BLaER1 treated with 17β-estradiol and CSF1 and Interleukin-3, amounts not matched to agents 10 nM and 100 nM (cell line): ENCODE measurements around the gene SLC38A1.
"Not testable (repeated sequence)": the region's sequence is repeated elsewhere in the genome, so short reads cannot be mapped to it uniquely, and the experiment has no call there.

Experiments used
- H3K27ac ChIP-seq, 11 experiments: shearing (Covaris generic); formaldehyde crosslinking; 2 replicates each; pipeline ENCODE4 v1.8.1; 2022
- H3K27me3 ChIP-seq, 11 experiments: shearing (Covaris generic); formaldehyde crosslinking; 2 replicates each; pipeline ENCODE4 v1.8.1; 2022
- H3K36me3 ChIP-seq, 11 experiments: shearing (Covaris generic); formaldehyde crosslinking; 2 replicates each; pipeline ENCODE4 v1.8.1; 2022
- H3K4me1 ChIP-seq, 10 experiments: shearing (Covaris generic); formaldehyde crosslinking; 2 replicates each; pipeline ENCODE4 v1.8.1; 2022
- H3K4me2 ChIP-seq, 11 experiments: shearing (Covaris generic); formaldehyde crosslinking; 2 replicates each; pipeline ENCODE4 v1.8.1; 2022
- H3K4me3 ChIP-seq, 10 experiments: shearing (Covaris generic); formaldehyde crosslinking; 2 replicates each; pipeline ENCODE4 v1.8.1; 2022
- H3K9ac ChIP-seq, 11 experiments: shearing (Covaris generic); formaldehyde crosslinking; 2 replicates each; pipeline ENCODE4 v1.8.1; 2022
- H3K9me3 ChIP-seq, 11 experiments: shearing (Covaris generic); formaldehyde crosslinking; replicated peaks in 1 of 11; 2 replicates each; pipeline ENCODE4 v1.8.1; 2022
- H4K20me1 ChIP-seq, 11 experiments: shearing (Covaris generic); formaldehyde crosslinking; 2 replicates each; pipeline ENCODE4 v1.8.1; 2022
- Cebpa-rat ChIP-seq, 11 experiments: shearing (Covaris generic); IDR thresholded peaks; 2 replicates each; pipeline ENCODE4 v1.8.1; 2022

The SLC38A1 gene

DNA sequence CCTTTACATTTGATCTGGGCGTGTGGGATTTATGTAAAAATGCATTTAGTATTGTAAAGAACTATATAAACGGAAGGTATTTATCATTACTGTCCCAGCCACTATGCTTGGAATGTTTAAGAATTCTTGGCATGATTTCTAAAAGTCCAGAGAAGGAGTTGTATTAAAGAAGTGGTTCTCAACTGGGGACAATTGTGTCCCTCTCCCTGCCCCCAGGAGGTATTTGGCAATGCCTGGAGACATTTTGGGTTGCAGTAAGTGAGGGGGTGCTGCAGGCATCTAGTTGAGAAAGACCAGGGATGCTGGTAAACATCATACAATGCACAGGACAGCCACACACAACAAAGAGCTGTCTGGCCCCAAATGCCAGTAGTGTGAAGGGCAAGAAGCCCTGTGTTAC lies 7.2 kb downstream of the SLC38A1 start:
- no peak overlapping the region for H3K27ac ChIP-seq
- H3K4me2 ChIP-seq: peak overlapping the region in 1 of 11 experiments; percentile 5; a peak in 2 of 22 replicates
- H3K9me3 ChIP-seq: peaks cover 9 to 65% (median 54%) of the 10 kb centered on the region in 11 experiments; a peak in 20 of 22 replicates
- no peaks in the 10 kb centered on the region for H3K27me3 ChIP-seq
- no peak for TF ChIP-seq Cebpa-rat (IDR thresholded peaks at IDR 0.05)
- H3K4me1 ChIP-seq: peaks cover 14 to 35% (median 27%) of the 10 kb centered on the region in 10 experiments
- peaks cover 0 to 92% (median 67%) of the 10 kb centered on the region in 11 experiments; a peak in 20 of 22 replicates for H3K36me3 ChIP-seq
- H3K9ac ChIP-seq: no peak overlapping the region
- no peak overlapping the region for H3K4me3 ChIP-seq
- peaks cover 0 to 100% (median 97%) of the 10 kb centered on the region in 11 experiments; a peak in 19 of 22 replicates for H4K20me1 ChIP-seq

DNA sequence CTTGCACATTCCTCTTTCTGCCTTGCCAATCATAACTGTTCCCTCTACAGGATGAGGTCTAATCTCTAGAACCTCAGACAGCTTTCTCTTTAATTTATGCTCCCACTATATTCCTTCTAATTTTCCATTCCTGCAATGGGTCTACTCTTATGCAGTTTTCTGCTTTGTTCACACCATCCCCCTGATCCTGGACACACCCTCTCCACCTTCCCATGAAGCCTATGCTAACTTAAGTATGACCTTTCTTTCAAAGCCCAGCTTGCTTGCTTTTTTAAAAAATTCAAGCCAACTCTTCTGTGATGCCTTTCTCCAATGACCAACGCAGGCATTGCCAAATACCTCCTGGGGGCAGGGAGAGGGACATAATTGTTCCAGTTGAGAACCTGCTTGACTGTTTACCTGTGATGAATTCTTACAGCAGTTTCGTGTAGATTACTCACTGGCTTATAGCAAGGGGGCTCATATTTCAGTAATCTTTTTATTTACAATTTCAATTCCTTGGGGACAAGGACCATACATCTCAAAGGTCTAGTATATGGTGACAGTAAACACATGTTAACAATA lies 7.8 kb downstream of the SLC38A1 start:
- no peak overlapping the region for H3K27ac ChIP-seq
- no peak overlapping the region for H3K4me3 ChIP-seq
- no peak for TF ChIP-seq Cebpa-rat (IDR thresholded peaks at IDR 0.05)
- H3K4me1 ChIP-seq: peaks cover 7 to 32% (median 24%) of the 10 kb centered on the region in 10 experiments; a peak in 19 of 20 replicates
- no peaks in the 10 kb centered on the region for H3K27me3 ChIP-seq
- H3K9ac ChIP-seq: no peak overlapping the region
- peaks cover 0 to 98% (median 72%) of the 10 kb centered on the region in 11 experiments; a peak in 20 of 22 replicates for H3K36me3 ChIP-seq
- H3K4me2 ChIP-seq: no peak overlapping the region
- peaks cover 9 to 71% (median 58%) of the 10 kb centered on the region in 11 experiments; a peak in 20 of 22 replicates for H3K9me3 ChIP-seq
- H4K20me1 ChIP-seq: peaks cover 0 to 100% (median 96%) of the 10 kb centered on the region in 11 experiments; a peak in 19 of 22 replicates

DNA sequence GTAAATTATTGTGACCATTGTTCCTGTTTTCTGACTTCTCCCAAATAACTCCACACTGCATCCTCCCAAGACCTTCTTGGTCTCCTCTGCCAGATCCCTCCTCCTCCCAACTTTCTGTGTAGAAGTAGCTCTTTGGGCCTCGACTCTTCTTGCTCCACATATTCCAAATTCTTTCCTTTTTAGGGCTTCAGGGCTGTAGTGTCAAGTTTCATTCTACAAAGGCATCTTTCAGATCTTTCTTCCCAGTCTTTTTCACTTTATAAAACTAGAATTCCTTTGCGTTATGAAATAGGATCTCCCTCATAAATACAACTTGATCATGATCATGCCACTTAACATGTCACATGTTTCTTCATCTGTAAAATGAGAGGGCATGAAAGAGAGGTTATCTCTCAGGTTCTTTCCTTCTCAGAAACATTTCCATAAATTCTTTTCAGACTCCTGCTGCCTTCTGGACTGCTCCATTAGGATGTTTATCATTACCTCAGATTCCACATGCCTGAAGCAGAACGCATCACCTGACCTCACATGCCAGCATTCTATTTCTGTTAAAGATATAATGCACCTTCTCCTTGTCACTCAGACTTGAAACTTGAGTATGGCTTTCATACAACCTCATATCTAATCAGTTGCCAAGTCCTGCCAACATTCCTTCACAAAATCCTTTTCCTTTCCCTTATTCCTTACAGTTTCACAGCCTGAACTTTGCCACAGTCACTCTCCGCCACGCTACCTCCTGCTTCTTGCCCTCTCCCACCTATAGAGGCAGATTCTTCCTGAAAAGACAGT lies 8.5 kb downstream of the SLC38A1 start:
- no peak overlapping the region for H3K4me3 ChIP-seq
- H3K4me1 ChIP-seq: peaks cover under 1 to 25% (median 17%) of the 10 kb centered on the region in 10 experiments; a peak in 17 of 20 replicates
- H3K9me3 ChIP-seq: peaks cover 9 to 78% (median 65%) of the 10 kb centered on the region in 11 experiments; a peak in 20 of 22 replicates
- no peaks in the 10 kb centered on the region for H3K27me3 ChIP-seq
- no peak for TF ChIP-seq Cebpa-rat (IDR thresholded peaks at IDR 0.05)
- peaks cover 0 to 100% (median 79%) of the 10 kb centered on the region in 11 experiments; a peak in 20 of 22 replicates for H3K36me3 ChIP-seq
- H3K9ac ChIP-seq: no peak overlapping the region
- peaks cover 0 to 100% (median 96%) of the 10 kb centered on the region in 11 experiments; a peak in 19 of 22 replicates for H4K20me1 ChIP-seq
- no peak overlapping the region for H3K4me2 ChIP-seq
- no peak overlapping the region for H3K27ac ChIP-seq

DNA sequence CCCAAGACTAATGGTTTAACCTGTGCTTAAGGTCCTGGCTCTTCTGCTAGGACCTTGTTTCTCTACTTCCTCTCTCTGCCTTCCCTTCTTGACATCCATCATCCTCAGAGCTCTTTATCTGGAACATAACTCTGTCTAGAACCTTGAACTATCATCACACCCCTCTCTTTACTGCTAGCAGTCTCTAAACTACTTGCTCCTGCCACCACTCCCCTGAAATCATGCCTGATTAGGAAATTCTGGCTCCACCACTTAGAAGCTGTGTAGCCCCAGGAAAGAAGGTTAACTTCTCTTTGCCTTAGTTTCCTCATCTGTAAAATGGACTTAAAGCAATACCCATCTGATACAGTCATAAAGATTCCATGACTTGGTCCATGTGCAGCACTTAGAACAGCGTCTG lies 9.1 kb downstream of the SLC38A1 start:
- peaks cover 0 to 100% (median 84%) of the 10 kb centered on the region in 11 experiments; a peak in 20 of 22 replicates for H3K36me3 ChIP-seq
- no peak overlapping the region for H3K4me3 ChIP-seq
- H3K27ac ChIP-seq: no peak overlapping the region
- peaks cover 0 to 19% (median 11%) of the 10 kb centered on the region in 10 experiments; a peak in 15 of 20 replicates for H3K4me1 ChIP-seq
- H3K9me3 ChIP-seq: peaks cover 9 to 84% (median 71%) of the 10 kb centered on the region in 11 experiments; a peak in 20 of 22 replicates
- H3K4me2 ChIP-seq: no peak overlapping the region
- no peaks in the 10 kb centered on the region for H3K27me3 ChIP-seq
- TF ChIP-seq Cebpa-rat (IDR thresholded peaks at IDR 0.05): no peak
- H4K20me1 ChIP-seq: peaks cover 0 to 100% (median 95%) of the 10 kb centered on the region in 11 experiments; a peak in 18 of 22 replicates
- H3K9ac ChIP-seq: no peak overlapping the region

DNA sequence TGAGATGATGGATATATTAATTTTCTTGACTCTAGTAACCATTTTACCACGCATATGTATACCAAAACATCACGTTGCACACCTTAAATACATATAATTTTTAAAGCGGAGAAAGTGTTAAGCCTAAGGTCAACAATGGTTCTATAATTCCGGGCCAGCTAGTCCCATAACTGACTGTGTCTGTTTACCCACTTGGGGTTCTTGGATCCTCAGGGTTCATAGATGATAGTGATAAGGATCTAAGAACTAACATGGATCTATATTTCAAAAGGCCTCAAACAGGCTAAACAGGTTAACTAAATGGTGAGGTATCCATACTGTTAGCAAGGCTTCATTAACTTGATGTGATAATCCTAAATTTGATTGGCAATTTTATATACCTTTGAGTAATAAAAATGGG lies 9.8 kb downstream of the SLC38A1 start:
- H3K27me3 ChIP-seq: no peaks in the 10 kb centered on the region
- H3K4me1 ChIP-seq: peaks cover 0 to 13% (median 6%) of the 10 kb centered on the region in 10 experiments; a peak in 12 of 20 replicates
- no peak overlapping the region for H3K27ac ChIP-seq
- H3K4me3 ChIP-seq: no peak overlapping the region
- H3K9ac ChIP-seq: no peak overlapping the region
- peaks cover 12 to 91% (median 77%) of the 10 kb centered on the region in 11 experiments; a peak in 21 of 22 replicates for H3K9me3 ChIP-seq
- H3K4me2 ChIP-seq: no peak overlapping the region
- TF ChIP-seq Cebpa-rat (IDR thresholded peaks at IDR 0.05): no peak
- H3K36me3 ChIP-seq: peaks cover 6 to 100% (median 87%) of the 10 kb centered on the region in 11 experiments; a peak in 21 of 22 replicates
- H4K20me1 ChIP-seq: peaks cover 0 to 100% (median 95%) of the 10 kb centered on the region in 11 experiments; a peak in 17 of 22 replicates

DNA sequence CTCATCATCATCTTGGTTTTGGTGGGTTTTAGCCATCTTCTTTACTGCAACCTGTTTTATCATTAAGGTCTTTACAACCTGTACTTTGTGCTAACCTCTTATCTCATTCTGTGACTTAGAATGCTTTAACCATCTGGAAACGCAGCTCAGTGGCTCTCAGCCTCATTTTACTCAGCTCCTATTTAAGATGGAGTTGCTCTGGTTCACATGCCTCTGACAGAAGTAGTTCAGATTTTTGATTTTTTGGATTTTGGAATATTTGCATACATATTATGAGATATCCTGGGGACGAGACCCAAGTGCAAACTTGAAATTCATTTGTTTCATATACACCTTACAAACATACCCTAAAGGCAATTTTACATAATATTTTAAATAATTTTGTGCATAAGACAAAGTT lies 10.7 kb downstream of the SLC38A1 start:
- H3K4me1 ChIP-seq: peaks cover 0 to 4% (median 0%) of the 10 kb centered on the region in 10 experiments; a peak in 3 of 20 replicates
- no peaks in the 10 kb centered on the region for H3K27me3 ChIP-seq
- H4K20me1 ChIP-seq: peaks cover 0 to 100% (median 86%) of the 10 kb centered on the region in 11 experiments; a peak in 16 of 22 replicates
- no peak overlapping the region for H3K27ac ChIP-seq
- no peak overlapping the region for H3K4me2 ChIP-seq
- H3K36me3 ChIP-seq: peaks cover 14 to 100% (median 93%) of the 10 kb centered on the region in 11 experiments
- no peak overlapping the region for H3K9ac ChIP-seq
- TF ChIP-seq Cebpa-rat (IDR thresholded peaks at IDR 0.05): no peak
- H3K9me3 ChIP-seq: peaks cover 16 to 96% (median 87%) of the 10 kb centered on the region in 11 experiments
- no peak overlapping the region for H3K4me3 ChIP-seq

DNA sequence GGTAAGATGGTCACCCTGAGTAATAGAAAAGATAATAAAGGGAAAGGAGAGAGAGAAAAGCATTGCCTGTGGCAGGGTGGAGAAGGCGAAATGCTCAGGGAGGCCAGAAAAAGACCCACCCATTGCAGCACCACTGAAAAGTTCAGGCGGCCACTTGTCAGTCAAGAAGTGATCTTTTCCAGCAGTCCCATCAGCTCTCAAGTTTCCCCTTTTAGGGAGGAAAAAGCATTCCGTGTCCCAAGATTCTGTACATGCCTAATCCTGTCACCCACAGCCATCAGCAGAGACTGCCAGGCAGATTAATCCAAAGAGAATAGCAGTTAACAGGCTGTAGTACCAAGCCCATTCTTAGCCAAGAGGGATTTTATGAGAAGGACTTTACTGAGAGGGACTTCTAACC lies 11.9 kb downstream of the SLC38A1 start:
- peaks cover 26 to 100% (median 98%) of the 10 kb centered on the region in 11 experiments for H3K9me3 ChIP-seq
- no peaks in the 10 kb centered on the region for H3K27me3 ChIP-seq
- no peak for TF ChIP-seq Cebpa-rat (IDR thresholded peaks at IDR 0.05)
- H4K20me1 ChIP-seq: peaks cover 0 to 95% (median 75%) of the 10 kb centered on the region in 11 experiments; a peak in 16 of 22 replicates
- no peak overlapping the region for H3K9ac ChIP-seq
- 0 out of 20 replicates have a peak overlapping the region, but pooled peaks of 1 of the 10 experiments have one; percentile 8 for H3K4me3 ChIP-seq
- H3K36me3 ChIP-seq: peaks cover 18 to 100% (median 99%) of the 10 kb centered on the region in 11 experiments
- no peak overlapping the region for H3K4me2 ChIP-seq
- no peak overlapping the region for H3K27ac ChIP-seq
- H3K4me1 ChIP-seq: peaks cover 0 to 4% (median 0%) of the 10 kb centered on the region in 10 experiments; a peak in 1 of 20 replicates

GRCh38 chr12:46253544-46254162 lies 15.2 kb downstream of the SLC38A1 start:
- no peak overlapping the region for H3K4me2 ChIP-seq
- peaks cover 0 to 86% (median 42%) of the 10 kb centered on the region in 11 experiments; a peak in 14 of 22 replicates for H4K20me1 ChIP-seq
- TF ChIP-seq Cebpa-rat (IDR thresholded peaks at IDR 0.05): no peak
- peaks cover 48 to 100% (median 98%) of the 10 kb centered on the region in 11 experiments for H3K9me3 ChIP-seq
- H3K27me3 ChIP-seq: no peaks in the 10 kb centered on the region
- H3K4me3 ChIP-seq: 0 out of 20 replicates have a peak overlapping the region, but pooled peaks of 1 of the 10 experiments have one; percentile 22
- H3K36me3 ChIP-seq: peaks cover 18 to 100% (median 98%) of the 10 kb centered on the region in 11 experiments
- H3K4me1 ChIP-seq: no peaks in the 10 kb centered on the region
- H3K9ac ChIP-seq: no peak overlapping the region
- no peak overlapping the region for H3K27ac ChIP-seq

DNA sequence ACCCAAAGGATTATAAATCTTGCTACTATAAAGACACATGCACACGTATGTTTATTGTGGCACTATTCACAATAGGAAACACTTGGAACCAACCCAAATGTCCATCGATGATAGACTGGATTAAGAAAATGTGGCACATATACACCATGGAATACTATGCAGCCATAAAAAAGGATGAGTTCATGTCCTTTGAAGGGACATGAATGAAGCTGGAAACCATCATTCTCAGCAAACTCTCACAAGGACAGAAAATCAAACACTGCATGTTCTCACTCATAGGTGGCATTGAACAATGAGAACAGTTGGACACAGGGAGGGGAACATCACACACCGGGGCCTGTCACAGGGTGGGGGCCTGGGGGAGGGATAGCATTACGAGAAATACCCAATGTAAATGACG lies 16.8 kb downstream of the SLC38A1 start:
- not testable (repeated sequence) for H3K4me3 ChIP-seq, H3K4me2 ChIP-seq, H3K9ac ChIP-seq, H3K27me3 ChIP-seq, H3K27ac ChIP-seq, H3K4me1 ChIP-seq
- Histone ChIP-seq H3K9me3 (peaks cover 53 to 100% (median 97%) of the 10 kb centered on the region in 11 experiments), H3K36me3 (peaks cover 18 to 100% (median 96%) of the 10 kb centered on the region in 11 experiments), H4K20me1 (peaks cover 0 to 85% (median 31%) of the 10 kb centered on the region in 11 experiments; a peak in 14 of 22 replicates)

GRCh38 chr12:46249960-46250359 lies 18.9 kb downstream of the SLC38A1 start:
- H3K27me3 ChIP-seq, H3K9ac ChIP-seq: not testable (repeated sequence)
- H3K36me3 ChIP-seq: peaks cover 18 to 100% (median 96%) of the 10 kb centered on the region in 11 experiments

More at GRCh38 chr12:46249960-46250359, 18.9 kb downstream of the SLC38A1 start:
- not testable (repeated sequence) for H3K4me2 ChIP-seq, H3K27ac ChIP-seq, H3K4me3 ChIP-seq, H3K4me1 ChIP-seq
- H4K20me1 ChIP-seq: peaks cover 0 to 85% (median 31%) of the 10 kb centered on the region in 11 experiments; a peak in 14 of 22 replicates
- peaks cover 66 to 100% (median 99%) of the 10 kb centered on the region in 11 experiments for H3K9me3 ChIP-seq
